Epidermal melanocyte (primary cell): ENCODE measurements around the gene ARL15.
"Not testable (repeated sequence)": the region's sequence is repeated elsewhere in the genome, so short reads cannot be mapped to it uniquely, and the experiment has no call there.

Source experiments
- DNase-seq: peaks from one replicate; pipeline ENCODE4 v3.0.0; 2011; ENCODE audit warnings: low spot score; ENCODE audit not compliant: insufficient read length

The ARL15 gene

GRCh38 chr5:53836851-53837430, 473.4 kb downstream of the ARL15 start:
- DNase-seq, result not testable (repeated sequence)

GRCh38 chr5:53834500-53834899, 475.9 kb downstream of the ARL15 start:
- DNase-seq, result no peak
